ENCODE measurements around the gene LANCL2.
"Not testable (repeated sequence)": the region's sequence is repeated elsewhere in the genome, so short reads cannot be mapped to it uniquely, and the experiment has no call there.

Gene LANCL2

GRCh38 chr7:55409482-55410225 lies 44.5 kb downstream of the LANCL2 start:
- no peak for DNase-seq

DNA sequence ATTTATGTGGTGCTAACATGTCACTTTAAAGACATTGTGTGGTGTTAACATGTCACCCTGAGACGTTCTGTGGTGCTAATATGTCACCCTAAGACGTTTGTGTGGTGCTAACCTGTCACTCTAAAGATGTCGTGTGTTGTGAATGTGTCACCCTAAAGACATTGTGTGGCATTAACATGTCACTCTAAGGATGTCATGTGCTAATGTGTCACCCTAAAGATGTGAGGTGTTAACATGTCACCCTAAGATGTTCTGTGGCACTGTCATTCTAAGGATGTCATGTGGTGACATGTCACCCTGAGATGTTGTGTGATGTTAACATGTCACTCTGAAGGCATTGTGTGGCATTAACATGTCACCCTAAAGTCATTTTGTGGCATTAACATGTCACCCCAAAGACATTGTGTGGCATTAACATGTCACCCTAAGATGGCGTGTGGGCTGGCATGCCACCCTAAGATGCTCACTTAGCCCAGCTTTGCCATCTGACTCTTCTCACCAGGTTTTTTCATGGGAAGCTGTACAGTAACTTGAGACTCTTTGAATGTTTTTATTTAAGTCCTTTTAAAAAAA lies 45.6 kb downstream of the LANCL2 start:
- no peak for DNase-seq

DNA sequence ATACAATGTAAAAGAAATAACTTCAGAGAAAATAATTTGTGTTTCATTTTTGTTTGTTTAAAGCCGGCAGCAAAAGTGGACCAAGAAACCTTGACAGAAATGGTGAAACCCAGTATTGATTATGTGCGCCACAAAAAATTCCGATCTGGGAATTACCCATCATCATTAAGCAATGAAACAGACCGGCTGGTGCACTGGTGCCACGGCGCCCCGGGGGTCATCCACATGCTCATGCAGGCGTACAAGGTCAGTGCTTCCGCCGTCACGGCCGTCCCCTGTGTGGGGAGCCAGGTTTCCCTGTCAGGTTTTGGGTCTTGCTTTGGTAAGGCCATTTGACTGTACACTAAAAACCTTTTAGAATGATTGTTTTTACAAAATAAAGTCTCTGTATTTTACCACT lies 46.7 kb downstream of the LANCL2 start:
- DNase-seq = no peak

- DNase-seq = no peak
Observed at GRCh38 chr7:55413442-55413841, 48.3 kb downstream of the LANCL2 start.

GRCh38 chr7:55415173-55415778 lies 50.1 kb downstream of the LANCL2 start:
- DNase-seq = peak; percentile 75

GRCh38 chr7:55417456-55417855 lies 52.3 kb downstream of the LANCL2 start:
- DNase-seq = not testable (repeated sequence)

DNA sequence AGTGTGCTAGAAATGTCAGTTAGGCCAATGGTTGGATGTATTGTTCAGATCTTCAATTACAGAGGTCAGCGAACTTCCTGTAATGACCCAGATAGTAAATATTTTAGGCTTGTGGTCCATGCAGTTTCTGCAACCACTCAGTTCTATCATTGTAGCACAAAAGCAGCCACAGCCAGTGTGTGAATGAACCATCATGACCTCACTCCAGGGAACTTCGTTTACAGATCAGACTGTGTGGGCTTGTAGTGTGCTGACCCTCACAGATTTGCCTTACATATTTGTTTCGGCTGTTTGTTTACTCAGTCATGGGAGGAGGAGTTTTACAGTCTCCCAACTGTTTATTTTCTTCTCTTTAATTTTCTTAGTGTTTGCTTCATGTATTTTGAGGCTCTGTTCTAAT lies 55.4 kb downstream of the LANCL2 start:
- DNase-seq = peak; percentile 66

GRCh38 chr7:55423277-55423711 lies 58.2 kb downstream of the LANCL2 start:
- no peak for DNase-seq

DNA sequence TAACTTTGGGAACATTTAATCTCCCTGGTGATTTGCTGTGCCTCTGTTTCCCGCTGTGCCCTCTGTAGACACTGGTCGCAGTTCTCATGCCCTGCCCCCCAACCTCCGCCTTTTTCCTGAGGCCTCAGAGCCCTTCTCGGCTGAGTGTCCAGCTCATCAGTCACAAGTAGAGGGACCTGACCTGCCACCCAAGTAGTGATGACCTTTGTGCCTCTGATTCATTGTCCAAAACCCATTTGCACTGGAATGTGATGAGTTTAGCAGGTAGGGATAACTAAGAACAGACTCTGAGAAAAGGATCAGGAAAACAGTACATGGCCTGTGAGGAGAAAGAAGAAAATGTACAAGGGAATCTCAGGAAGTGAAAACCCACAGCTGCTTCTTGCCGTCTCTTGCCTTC lies 58.8 kb downstream of the LANCL2 start:
- no peak for DNase-seq

- DNase-seq = no peak
Observed at GRCh38 chr7:55425141-55425752, 60.1 kb downstream of the LANCL2 start.

DNA sequence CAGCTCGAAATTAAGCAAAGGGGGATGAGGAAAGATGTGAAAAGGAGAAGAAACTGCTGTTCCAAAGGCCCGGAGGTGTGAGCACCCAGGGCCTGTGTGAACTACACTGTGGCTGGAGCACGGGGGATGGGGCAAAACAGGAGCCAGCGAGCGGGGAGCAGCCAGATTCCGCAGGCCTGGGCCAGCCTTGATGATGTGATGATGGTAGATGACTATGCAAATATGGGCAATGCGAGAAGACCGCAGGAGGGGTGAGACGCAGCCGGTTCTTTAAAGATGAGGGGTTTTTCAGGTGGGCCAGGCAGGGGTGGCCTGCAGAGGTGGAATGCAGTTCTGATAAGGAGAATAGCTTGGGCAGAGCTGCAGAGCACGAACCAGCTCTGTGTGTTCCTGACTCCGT lies 61.5 kb downstream of the LANCL2 start:
- no peak for DNase-seq

GRCh38 chr7:55427342-55427741 lies 62.2 kb downstream of the LANCL2 start:
- DNase-seq = no peak

- DNase-seq = peak; percentile 78
Observed at GRCh38 chr7:55427800-55428199, 62.7 kb downstream of the LANCL2 start.

GRCh38 chr7:55429835-55430499 lies 64.8 kb downstream of the LANCL2 start:
- DNase-seq = no peak

GRCh38 chr7:55431898-55432297 lies 66.8 kb downstream of the LANCL2 start:
- DNase-seq = no peak

GRCh38 chr7:55432506-55432905 lies 67.4 kb downstream of the LANCL2 start:
- DNase-seq = no peak

- no peak for DNase-seq
Observed at GRCh38 chr7:55432939-55433784, 68.0 kb downstream of the LANCL2 start.

DNA sequence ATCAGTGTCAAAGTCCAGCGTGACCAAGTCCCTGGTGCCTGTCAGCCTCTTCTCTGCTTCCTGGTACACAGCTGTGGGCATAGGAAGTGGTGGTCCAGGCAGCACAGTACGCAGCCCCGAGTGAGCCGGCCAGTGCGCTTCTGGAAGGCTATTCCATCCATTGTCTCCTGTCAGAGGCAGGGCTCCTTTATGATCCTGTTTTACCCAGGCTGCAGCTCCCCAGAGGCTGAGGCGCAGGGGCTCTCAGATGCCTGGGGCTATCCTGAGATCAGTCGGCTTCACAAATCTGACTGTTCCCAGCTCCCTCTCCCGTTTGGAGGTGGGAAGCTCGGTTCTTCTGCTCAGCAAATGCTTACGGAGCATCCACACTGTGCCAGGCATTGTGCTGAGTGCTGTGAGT lies 70.3 kb downstream of the LANCL2 start:
- no peak for DNase-seq

- no peak for DNase-seq
Observed at GRCh38 chr7:55436457-55436856, 71.3 kb downstream of the LANCL2 start.

GRCh38 chr7:55437375-55437774 lies 72.2 kb downstream of the LANCL2 start:
- DNase-seq = no peak

DNA sequence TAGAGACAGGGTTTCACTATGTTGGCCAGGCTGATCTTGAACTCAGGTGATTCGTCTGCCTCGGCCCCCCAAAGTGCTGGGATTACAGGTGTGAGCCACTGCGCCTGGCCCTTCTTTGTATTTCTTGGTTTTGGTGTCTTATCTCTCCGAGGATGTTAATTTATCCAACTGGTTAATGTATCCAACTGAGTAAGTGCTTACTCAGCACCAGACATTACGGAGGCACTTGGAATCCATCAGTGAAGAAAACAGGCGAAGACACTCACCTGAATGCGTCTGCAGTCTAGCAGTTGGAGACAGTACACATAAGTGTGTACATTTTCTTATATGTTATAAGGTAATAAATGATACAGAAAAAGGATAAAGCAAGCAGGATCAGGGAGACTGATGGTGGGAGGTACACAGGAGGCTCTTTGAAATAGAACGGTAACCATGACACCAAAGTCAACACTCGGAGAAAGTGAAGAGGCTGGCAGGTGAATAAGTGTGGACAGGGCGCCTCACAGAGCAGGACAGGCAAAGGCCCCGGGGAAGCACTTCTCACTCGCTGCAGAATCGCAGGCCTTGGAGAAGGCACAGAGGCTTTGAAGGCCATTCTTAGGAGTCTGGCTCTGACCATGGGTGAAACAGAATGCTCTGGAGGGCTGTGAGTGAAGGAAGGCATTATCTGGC lies 73.1 kb downstream of the LANCL2 start:
- DNase-seq = no peak
